ENCODE results near the gene CTBP2.
A peak's percentile ranks its signal among the peaks of the same experiment; 100 is the strongest.

- TF ChIP-seq EZH2phosphoT487 (IDR thresholded peaks at IDR 0.05) (no peak), CTCF (IDR thresholded peaks at IDR 0.05) (peak; percentile 44)
These were observed 159.7 kb downstream of the CTBP2 start for GRCh38 chr10:125000366-125001312.

All from neural progenitor cell (in vitro differentiated cells).